GM12878 (cell line): ENCODE measurements around the gene CIAO2A. TPM values are rescaled to one million over a fixed set of nuclear protein-coding genes. Genes with fewer than 3 reads are reported as not detected.
A peak's percentile ranks its signal among the peaks of the same experiment; 100 is the strongest.

ENCODE experiments used
- ATAC-seq: fragments of 200-7000 bp; cut with Tn5 transposase; 3 replicates; pipeline ENCODE4 v1.9.1; 2020; ENCODE audit warnings: mild to moderate bottlenecking, moderate library complexity
- BruUV-seq: library from RNA; stranded (reverse); fragments of 400-500 nt; replicated peaks from 2 replicates; lab custom pipeline; 2021; lab: Mats Ljungman, UMichigan
- CTCF ChIA-PET: fragments of 300-600 bp; sonication (Branson Sonifier 250); formaldehyde crosslinking; extraction: SDS; loops from one replicate; lab custom pipeline; 2021; ENCODE audit warnings: inconsistent platforms; lab: Yijun Ruan, JAX
- POLR2A ChIA-PET: fragments of 350-600 bp; formaldehyde crosslinking; extraction: SDS; loops from one replicate; lab custom pipeline; 2021; ENCODE audit warnings: inconsistent platforms; lab: Charles Lee
- RAD21 ChIA-PET: fragments of 300-600 bp; sonication (Branson Sonifier 250); formaldehyde crosslinking; loops from one replicate; lab custom pipeline; 2023; ENCODE audit warnings: antibody characterized with exemption; ENCODE audit not compliant: unreplicated experiment; lab: Charles Lee
- SMC1A ChIA-PET: fragments of 300-600 bp; sonication (Branson Sonifier 250); formaldehyde crosslinking; loops from one replicate; lab custom pipeline; 2023; ENCODE audit not compliant: unreplicated experiment, uncharacterized antibody; lab: Charles Lee
- DNase-seq: peaks from one replicate; pipeline ENCODE4 v3.0.0-alpha.2; 2011; ENCODE audit warnings: low read depth, low spot score
- FAIRE-seq: peaks from 3 replicates; lab custom pipeline; 2011; peaks lifted over from hg19 to GRCh38; lab: Jason Lieb, UNC
- H2AFZ ChIP-seq: 2 replicates; pipeline ENCODE4 v1.6.0; 2011; ENCODE audit warnings: low read depth, low read length, control low read depth; ENCODE audit not compliant: control insufficient read depth
- H3K27ac ChIP-seq: 2 replicates; pipeline ENCODE4 v1.5.1; 2011; ENCODE audit warnings: control low read depth; ENCODE audit not compliant: control insufficient read depth, insufficient read depth
- H3K27me3 ChIP-seq, 2 experiments: replicated peaks in 1 of 2; 2 replicates each; pipeline versions ENCODE4 v1.6.0 to v1.6.1; 2011; ENCODE audit warnings: low read length in 1 of 2; ENCODE audit not compliant: control insufficient read depth in 2 of 2, insufficient read depth in 2 of 2
- H3K36me3 ChIP-seq, 2 experiments: 2 replicates each; pipeline ENCODE4 v1.5.1; 2011; ENCODE audit warnings: low read length in 1 of 2; ENCODE audit not compliant: control insufficient read depth in 2 of 2, insufficient read depth in 2 of 2
- H3K4me1 ChIP-seq: 2 replicates; pipeline ENCODE4 v1.6.1; 2011; ENCODE audit warnings: mild to moderate bottlenecking, low read length, moderate library complexity, mixed read lengths; ENCODE audit not compliant: control insufficient read depth, insufficient read depth
- H3K4me2 ChIP-seq: 2 replicates; pipeline ENCODE4 v1.6.0; 2011; ENCODE audit warnings: control low read depth; ENCODE audit not compliant: control insufficient read depth, insufficient read depth
- H3K4me3 ChIP-seq: fragments of 200-600 bp; sonication (generic); 2 replicates; pipeline ENCODE4 v1.5.1; 2016
- H3K79me2 ChIP-seq: 2 replicates; pipeline ENCODE4 v1.6.0; 2011; ENCODE audit warnings: low read length; ENCODE audit not compliant: control insufficient read depth, insufficient read depth
- H3K9ac ChIP-seq: 2 replicates; pipeline ENCODE4 v1.8.0; 2011; ENCODE audit warnings: low read length, control low read depth, mixed read lengths; ENCODE audit not compliant: control insufficient read depth, insufficient read depth
- H3K9me3 ChIP-seq: replicated peaks from 3 replicates; pipeline ENCODE4 v1.5.1; 2011; ENCODE audit warnings: mild to moderate bottlenecking, low read length; ENCODE audit not compliant: control insufficient read depth, insufficient read depth
- H4K20me1 ChIP-seq: 2 replicates; pipeline ENCODE4 v1.6.0; 2011; ENCODE audit not compliant: control insufficient read depth, insufficient read depth
- BRCA1 ChIP-seq: IDR thresholded peaks from 2 replicates; pipeline ENCODE4 v1.6.1; 2011; ENCODE audit warnings: low read depth, low read length, improper control_type of control experiment
- DPF2 ChIP-seq: fragments of 450-650 bp; IDR thresholded peaks from 2 replicates; pipeline ENCODE4 v1.6.1; 2017; ENCODE audit warnings: mild to moderate bottlenecking
- EED ChIP-seq: sonication (generic); IDR thresholded peaks from 2 replicates; pipeline ENCODE4 v1.6.1; 2016; ENCODE audit warnings: antibody characterized with exemption, low read depth
- GABPA ChIP-seq: IDR thresholded peaks from 2 replicates; pipeline ENCODE4 v1.6.1; 2014; ENCODE audit warnings: antibody characterized with exemption, low read depth, mild to moderate bottlenecking, inconsistent platforms
- HCFC1 ChIP-seq: fragments of 150-350 bp; IDR thresholded peaks from 2 replicates; pipeline ENCODE4 v1.6.1; 2014; ENCODE audit warnings: low read length
- LARP7 ChIP-seq: fragments of 450-650 bp; IDR thresholded peaks from 2 replicates; pipeline ENCODE4 v1.6.1; 2017; ENCODE audit warnings: mild to moderate bottlenecking
- MEF2B ChIP-seq: fragments of 450-650 bp; IDR thresholded peaks from 2 replicates; pipeline ENCODE4 v1.6.1; 2018; ENCODE audit warnings: mild to moderate bottlenecking, moderate library complexity; ENCODE audit not compliant: partially characterized antibody, poor library complexity, severe bottlenecking
- MLLT1 ChIP-seq: fragments of 450-650 bp; IDR thresholded peaks from 2 replicates; pipeline ENCODE4 v1.6.1; 2016; ENCODE audit warnings: mild to moderate bottlenecking
- POLR2A ChIP-seq: IDR thresholded peaks from 2 replicates; pipeline ENCODE4 v1.6.1; 2011; ENCODE audit warnings: low read depth, mild to moderate bottlenecking, low read length
- WRNIP1 ChIP-seq: IDR thresholded peaks from 2 replicates; pipeline ENCODE4 v1.6.1; 2011; ENCODE audit warnings: low read depth, low read length, improper control_type of control experiment, borderline replicate concordance
- ZBED1 ChIP-seq: IDR thresholded peaks from 2 replicates; pipeline ENCODE4 v1.6.1; 2016; ENCODE audit warnings: borderline replicate concordance
- WGBS: methylation state at CpG from one replicate; pipeline ENCODE4 v1.1.6; 2016; ENCODE audit warnings: low lambda C conversion rate; ENCODE audit not compliant: insufficient replicate concordance, insufficient coverage; ENCODE audit errors: missing lambda C conversion rate; 5-methylcytosine and 5-hydroxymethylcytosine counted together
- in situ Hi-C: fragments of 300-500 bp; cut with MboI; formaldehyde crosslinking; loops from 9 replicates; pipeline ENCODE4 v1.14.3; 2018; ENCODE audit warnings: mixed read lengths
- intact Hi-C: fragments of 100-400 bp; cut with micrococcal nuclease; formaldehyde crosslinking; loops from one replicate; pipeline ENCODE4 v1.14.2; 2022; ENCODE audit not compliant: unreplicated experiment
- polyA plus RNA-seq, 11 experiments: library from polyadenylated mRNA; depleted of rRNA in 4 of 11; unstranded in 6 of 11; stranded (reverse) in 5 of 11; fragments of >200 nt; fragmentation: Nextera tagmentation in 4 of 11; fragmentation: Illumina TruSeq in 1 of 11; extraction: Ambion mirVana in 4 of 11; extraction: Trizol in 1 of 11; gene quantifications; 1 replicate in 1 of 11; 2 replicates in 10 of 11; pipeline versions ENCODE4 v1.2.1 to v1.2.3, GENCODE V29; 2011 to 2016; ENCODE audit warnings: inconsistent platforms in 2 of 11, missing spikeins in 2 of 11, low read depth in 1 of 11
- total RNA-seq, 4 experiments: library from RNA; depleted of rRNA in 3 of 4; stranded (reverse); fragments of >200 nt in 3 of 4; fragmentation: Illumina TruSeq in 1 of 4; extraction: Trizol in 1 of 4; gene quantifications; 2 replicates each; pipeline versions ENCODE4 v1.2.1 to v1.2.3, GENCODE V29; 2013 to 2021

Gene CIAO2A
- total and polyA plus RNA-seq, 10 of the 15 experiments (the other 5 are each of a cell fraction or from before 2014, with no cell fraction given), result 94.5 to 400 (median 204) TPM

- BruUV-seq, result no TSS peak
- WGBS, result 47% methylated on average over 4 of the region's 4 CpGs
- in situ Hi-C loops, result loop anchor here (5.0 kb wide), 4 partner anchors 316 to 776 kb away; no protein-coding TSS in a partner anchor
Observed at GRCh38 chr15:64068133-64068532, 25.5 kb downstream of the CIAO2A start.

More at GRCh38 chr15:64068133-64068532, 25.5 kb downstream of the CIAO2A start:
- ChIA-PET SMC1A (interaction anchor here (0.6 to 8.8 kb wide), 43 partner anchors 10 to 522 kb away, joined by 3 to 94 read pairs (median 5); partner anchors contain the start of genes CIAO2A and DAPK2), POLR2A (interaction anchor here (0.6 to 3.1 kb wide), 4 partner anchors 14 to 316 kb away, joined by 3 to 11 read pairs (median 3); no protein-coding TSS in a partner anchor), RAD21 (interaction anchor here (0.7 to 4.8 kb wide), 33 partner anchors 13 to 790 kb away, joined by 3 to 67 read pairs (median 4); partner anchors contain the start of genes APH1B, CIAO2A and DAPK2), CTCF (interaction anchor here (0.6 to 9.2 kb wide), 61 partner anchors 10 to 778 kb away, joined by 3 to 140 read pairs (median 5); partner anchors contain the start of genes CIAO2A, DAPK2 and SNX1)
- Histone ChIP-seq H3K27ac (no peak overlapping the region), H3K4me2 (no peak overlapping the region), H3K79me2 (no peaks in the 10 kb centered on the region), H3K4me1 (peaks cover 13% of the 10 kb centered on the region), H3K4me3 (no peak overlapping the region), H3K36me3 (peaks cover 5 to 10% of the 10 kb centered on the region in 2 experiments), H3K9ac (no peak overlapping the region), H2AFZ (no peak overlapping the region; the same call in 1 of the 2 replicates), H3K9me3 (no peaks in the 10 kb centered on the region), H3K27me3 (no peaks in the 10 kb centered on the region), H4K20me1 (no peaks in the 10 kb centered on the region)
- intact Hi-C loops, result loop anchor here (5.0 kb wide), 2 partner anchors 81 to 236 kb away; partner anchors contain the start of gene HERC1
- TF ChIP-seq ZBED1, result no peak
- no peak for TF ChIP-seq HCFC1
- TF ChIP-seq EED, result no peak
- TF ChIP-seq WRNIP1, result no peak
- TF ChIP-seq MLLT1, result no peak
- no peak for TF ChIP-seq MEF2B
- no peak for TF ChIP-seq LARP7
- TF ChIP-seq POLR2A, result no peak
- no peak for TF ChIP-seq GABPA
- no peak for TF ChIP-seq BRCA1
- no peak for TF ChIP-seq DPF2
- DNase-seq (no peak), FAIRE-seq (no peak), ATAC-seq (peak; percentile 12; the same call in 1 of the 3 replicates)
